Subcutaneous adipose tissue (tissue), 4 donors: ENCODE results near the gene CBX7. TPM values are rescaled to one million over a fixed set of nuclear protein-coding genes. Genes with fewer than 3 reads are reported as not detected.

ENCODE experiments used
- total RNA-seq, 4 donors: library from RNA; depleted of rRNA; stranded (reverse); fragments of >200 nt; gene quantifications; one replicate each; pipeline ENCODE4 v1.1.0, GENCODE V29; 2016
- TF ChIP-seq, protein P1 (sequence below): fragments of 450-650 bp; IDR thresholded peaks from one replicate; pipeline ENCODE4 v1.5.1; 2016; ENCODE audit warnings: low read depth, mild to moderate bottlenecking, control low read depth, antibody characterized with exemption, moderate library complexity

Gene CBX7
- total RNA-seq, 4 donors from 2014 or later: 37.4 to 74.2 (median 50.7) TPM

DNA sequence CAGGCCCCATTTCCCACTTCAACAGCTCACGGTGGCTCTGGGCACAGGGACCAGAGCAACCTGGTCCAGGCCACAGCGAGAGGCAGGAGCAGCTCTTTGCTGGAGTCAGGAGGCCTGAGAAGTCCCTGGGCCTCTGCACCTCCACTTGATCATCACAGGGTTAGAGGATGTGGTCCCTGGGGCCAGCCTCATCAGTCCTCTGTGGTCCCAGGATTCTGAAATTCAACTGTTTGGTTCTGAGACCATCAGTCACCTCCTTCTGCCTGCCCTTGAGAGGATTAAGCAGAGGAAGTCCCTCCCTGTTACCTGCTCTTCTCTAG lies 24.9 kb upstream of the CBX7 start:
- TF ChIP-seq, protein P1, sequence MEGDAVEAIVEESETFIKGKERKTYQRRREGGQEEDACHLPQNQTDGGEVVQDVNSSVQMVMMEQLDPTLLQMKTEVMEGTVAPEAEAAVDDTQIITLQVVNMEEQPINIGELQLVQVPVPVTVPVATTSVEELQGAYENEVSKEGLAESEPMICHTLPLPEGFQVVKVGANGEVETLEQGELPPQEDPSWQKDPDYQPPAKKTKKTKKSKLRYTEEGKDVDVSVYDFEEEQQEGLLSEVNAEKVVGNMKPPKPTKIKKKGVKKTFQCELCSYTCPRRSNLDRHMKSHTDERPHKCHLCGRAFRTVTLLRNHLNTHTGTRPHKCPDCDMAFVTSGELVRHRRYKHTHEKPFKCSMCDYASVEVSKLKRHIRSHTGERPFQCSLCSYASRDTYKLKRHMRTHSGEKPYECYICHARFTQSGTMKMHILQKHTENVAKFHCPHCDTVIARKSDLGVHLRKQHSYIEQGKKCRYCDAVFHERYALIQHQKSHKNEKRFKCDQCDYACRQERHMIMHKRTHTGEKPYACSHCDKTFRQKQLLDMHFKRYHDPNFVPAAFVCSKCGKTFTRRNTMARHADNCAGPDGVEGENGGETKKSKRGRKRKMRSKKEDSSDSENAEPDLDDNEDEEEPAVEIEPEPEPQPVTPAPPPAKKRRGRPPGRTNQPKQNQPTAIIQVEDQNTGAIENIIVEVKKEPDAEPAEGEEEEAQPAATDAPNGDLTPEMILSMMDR: no peak

DNA sequence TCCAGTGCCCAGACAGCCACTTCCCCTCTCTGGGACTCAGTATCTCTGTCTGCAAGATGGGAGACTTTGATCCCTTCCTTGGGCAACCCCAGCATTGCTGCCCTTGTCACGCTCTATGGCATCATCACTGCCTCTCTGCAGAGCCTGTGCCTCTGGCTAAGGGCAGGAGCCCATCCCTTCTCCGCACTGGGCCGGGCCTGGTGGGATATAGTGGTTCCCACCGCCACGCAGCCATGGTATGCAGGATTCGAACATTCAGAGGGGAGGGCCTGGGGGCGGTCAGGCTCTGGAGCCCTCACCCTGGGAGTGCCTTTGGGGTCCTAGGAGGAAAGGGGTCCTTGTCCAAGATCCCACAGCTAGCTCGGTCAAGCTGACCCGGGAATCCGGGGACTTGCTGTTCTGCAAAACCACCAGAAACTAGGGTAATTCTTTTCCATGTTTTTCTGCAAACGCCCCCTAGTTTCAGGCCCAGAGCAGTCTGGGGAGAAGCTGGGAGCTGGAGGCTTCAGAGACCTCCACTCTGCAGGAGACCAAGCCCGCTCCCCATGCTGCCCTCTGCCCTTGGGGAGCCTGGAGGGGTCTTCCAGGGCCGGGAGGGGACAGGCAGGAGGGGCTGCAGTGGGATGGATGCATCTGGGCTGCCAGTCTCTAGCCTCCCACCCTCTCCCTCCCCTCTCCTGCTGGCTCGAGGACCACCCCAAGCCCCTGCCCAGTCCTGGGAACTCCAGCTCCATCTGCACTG lies 24.4 kb upstream of the CBX7 start:
- TF ChIP-seq, protein P1: no peak

DNA sequence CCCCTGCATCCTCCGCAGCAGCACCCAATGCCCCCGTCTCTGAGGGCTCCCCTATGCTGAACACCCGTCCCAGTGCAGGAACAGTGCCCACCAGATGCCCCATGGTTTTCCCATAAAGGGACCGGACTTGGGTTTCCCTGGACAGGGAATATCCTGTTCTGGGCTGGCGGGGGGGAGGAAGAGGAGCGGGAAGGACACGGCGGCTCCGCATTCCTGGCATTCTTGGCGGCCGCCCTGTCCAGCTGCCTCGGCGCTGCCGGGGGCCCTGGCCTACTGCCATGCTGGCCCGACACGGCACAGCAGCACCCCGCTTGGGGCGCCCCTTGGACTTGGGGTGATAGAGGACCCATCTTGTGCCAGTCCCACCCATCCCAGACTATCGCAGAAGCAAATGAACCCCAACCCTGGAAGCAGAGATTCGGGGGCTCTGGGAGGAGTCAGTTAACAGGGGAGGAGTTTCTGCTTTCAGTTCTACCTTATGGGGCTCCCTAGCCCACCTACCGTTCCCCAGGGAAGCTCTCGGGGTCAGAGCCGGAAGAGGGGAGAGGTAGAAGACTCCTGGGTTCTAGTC lies 23.7 kb upstream of the CBX7 start:
- TF ChIP-seq, protein P1: no peak

DNA sequence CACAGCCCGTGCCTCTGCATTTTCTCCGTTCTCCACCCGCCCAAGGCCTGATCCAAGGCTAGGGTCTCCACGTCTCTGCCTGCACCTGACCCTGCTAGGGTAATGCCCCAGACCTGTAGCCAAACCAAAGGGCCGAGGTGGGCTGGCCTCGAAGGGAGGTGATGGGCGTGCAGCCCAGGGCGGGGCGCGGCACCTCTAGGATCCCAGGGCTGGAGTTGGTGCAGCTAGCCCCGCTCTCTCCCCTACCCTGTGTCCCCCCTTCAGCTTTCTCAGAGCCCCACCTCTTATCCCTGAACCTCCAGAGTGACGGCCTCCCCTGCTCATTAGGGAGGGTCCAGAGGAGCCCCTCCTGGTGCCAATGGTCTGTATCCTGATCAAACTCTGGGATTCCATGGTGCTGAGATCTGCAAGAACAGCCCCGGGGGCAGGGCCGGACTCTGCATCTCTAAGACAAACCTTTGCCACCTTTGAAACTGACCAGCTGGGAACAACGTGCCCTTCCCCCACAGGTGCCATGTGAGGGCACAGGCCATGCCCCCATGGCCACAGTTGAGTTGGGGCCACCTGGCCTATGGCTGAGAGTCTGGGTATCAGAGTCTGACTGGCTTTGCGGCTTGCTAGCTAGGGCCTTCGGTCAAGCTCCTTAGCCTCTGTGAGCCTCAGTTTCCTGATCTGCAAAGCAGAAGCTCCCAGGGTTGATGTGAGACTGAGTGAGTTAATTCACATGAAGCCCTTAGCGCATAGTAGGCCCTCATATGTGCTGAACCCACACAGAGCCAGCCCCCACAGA lies 23.1 kb upstream of the CBX7 start:
- TF ChIP-seq, protein P1: no peak

DNA sequence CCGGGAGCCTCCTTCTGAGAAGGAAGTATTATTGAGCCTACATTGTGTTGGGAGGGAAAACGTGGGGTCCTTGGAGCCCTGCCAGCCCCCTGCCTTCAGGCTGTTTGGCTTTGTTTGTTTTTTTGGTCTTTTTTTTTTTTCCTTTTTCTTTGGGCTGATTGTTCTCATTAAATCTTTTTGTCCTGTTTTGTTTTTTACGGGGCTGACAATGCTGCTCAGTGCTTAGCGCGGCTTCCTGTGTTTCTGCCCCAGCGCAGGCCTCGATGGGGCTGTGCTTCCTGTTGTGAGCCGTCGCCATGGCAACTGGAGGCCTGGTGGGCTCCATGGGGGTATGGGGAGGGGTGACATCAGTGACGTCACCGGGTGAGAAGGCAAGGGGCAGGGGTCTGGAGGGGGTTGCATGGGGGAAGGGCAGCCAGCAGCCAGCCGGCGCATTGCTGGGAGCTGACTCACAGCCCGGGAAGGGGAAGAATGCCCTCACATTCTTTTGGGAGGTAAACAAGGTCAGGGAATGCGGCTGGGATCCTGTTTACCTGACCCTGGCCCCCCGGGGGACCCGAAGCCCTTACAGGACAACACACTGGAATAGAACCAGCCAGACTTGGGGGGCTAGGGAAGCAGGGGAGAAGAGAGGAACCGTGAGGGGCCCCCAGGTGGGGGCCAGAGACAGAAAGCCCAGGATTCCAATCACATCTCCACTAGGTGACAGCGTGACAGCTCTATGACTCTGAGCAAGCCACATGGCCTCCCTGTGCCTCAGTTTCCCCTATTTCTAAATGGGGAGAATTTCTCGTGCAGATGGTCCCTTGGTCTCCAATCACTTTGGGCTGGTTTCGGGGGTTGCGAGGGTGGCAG lies 22.2 kb upstream of the CBX7 start:
- TF ChIP-seq, protein P1: no peak

DNA sequence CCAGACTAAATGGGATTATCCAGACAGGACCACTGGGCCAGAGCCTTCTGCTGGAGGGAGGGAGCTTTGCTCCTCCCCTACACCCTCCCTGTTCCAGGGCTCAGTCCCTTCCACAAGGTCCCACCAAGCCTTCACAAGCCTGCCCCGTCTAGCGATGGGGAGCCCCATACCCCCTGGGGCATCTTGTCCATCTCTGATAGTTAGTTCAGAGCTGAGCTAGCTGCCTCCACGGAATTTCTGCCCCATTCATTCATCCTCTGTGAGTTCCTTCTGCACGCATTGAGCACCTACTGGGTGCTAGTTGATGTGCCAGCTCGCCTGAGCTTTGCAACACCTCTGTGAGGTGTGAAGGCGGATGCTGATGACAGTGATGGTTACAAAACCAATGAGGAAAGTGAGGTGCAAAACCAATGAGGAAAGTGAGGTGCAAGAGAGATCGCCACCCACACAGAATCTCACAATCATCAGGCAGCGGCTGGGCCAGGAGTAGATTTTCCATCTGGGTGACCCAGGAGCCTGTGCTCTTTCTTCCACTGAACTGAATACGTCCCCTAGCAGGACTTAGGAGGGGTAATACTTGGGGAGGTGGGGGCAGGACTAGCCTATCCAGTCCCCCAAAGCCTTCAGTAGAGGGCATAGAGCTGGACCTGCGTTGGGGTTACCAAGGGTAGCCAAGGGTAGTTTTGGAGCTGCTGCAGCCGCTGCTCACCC lies 21.5 kb upstream of the CBX7 start:
- TF ChIP-seq, protein P1: no peak
